ENCODE results near the gene DCLRE1B. TPM values are rescaled to one million over a fixed set of nuclear protein-coding genes. Genes with fewer than 3 reads are reported as not detected.

DCLRE1B gene
- total and polyA plus RNA-seq, 5 donors from 2014 or later: 2.2 to 7.0 (median 5.7) TPM

DNA sequence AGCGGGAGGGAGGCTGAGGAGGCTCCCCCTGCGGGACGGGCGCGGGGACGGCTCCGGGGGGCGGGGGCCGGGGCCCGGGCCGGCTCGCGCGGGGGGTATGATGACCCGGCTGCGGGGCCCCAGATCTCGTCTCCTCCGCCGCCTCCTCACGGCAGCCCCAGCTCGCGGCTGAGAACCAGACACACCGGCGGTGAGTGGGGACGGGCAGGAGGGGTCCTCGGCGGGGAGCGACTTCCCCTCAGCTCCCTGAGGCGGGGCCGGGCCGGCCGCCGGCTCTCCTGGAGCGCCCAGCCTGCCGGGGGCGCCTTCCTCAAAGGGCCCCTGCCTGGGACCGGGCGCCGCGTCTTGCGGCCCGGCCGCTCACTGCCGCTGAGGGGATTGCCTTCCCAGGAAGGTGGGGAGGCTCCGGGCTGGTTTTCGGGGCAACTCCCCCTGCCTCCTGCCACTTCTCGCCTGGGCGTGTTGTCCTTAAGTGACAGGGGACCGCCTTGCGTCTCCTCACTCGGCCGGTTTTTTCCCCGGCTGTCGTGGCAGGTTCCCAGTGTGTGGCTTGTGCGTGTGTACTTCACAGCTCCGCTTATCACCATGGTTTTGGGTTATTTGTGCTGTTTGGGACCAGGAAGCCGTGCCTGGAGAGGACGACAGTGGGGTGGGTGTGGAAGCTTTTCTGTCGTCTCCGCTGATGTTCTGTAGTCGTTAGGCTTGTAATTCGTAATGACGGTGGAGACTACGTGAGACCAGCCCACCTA, 24.8 kb downstream of the DCLRE1B start:
- ATAC-seq (ENCODE audit: low read depth in 2 of 2): peak; percentile 26 to 33

DNA sequence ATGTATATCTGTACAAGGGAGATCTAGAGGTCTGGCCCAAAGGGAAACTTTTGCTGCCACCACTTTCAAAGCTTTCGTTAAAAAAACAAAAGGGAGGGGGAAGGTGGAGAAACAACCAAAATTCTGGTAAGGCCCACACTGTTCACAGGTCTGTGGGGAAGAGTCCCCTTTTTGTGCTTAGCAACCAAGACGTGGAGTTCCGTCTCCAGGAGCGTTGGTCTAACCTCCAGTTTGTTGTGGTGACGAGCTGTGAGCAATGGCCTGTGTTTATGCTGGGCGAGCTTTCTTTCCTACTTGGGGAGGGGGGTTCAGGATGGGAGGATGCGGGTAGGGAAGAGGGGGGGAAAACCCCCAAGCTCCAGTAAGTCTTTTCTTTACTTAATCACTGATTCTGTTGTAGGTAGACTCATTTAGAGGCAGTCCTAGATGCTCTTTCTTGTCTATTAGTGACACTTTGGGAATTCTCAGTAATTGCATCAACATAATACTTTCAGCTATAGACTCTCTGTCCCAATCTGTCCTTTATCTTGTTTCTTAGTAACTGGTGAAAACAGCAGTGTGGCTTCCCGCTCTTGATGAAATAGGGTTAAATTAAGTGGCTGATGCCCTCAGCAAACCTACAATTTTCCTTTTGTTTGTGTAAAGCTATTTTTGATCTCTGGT, 25.5 kb downstream of the DCLRE1B start:
- Histone ChIP-seq H3K27ac (ENCODE audit: insufficient read depth, low read length, poor library complexity, severe bottlenecking) (peak overlapping the region; percentile 98), H3K4me1 (ENCODE audit: control insufficient read depth, insufficient read depth, low read length, poor library complexity, severe bottlenecking) (peaks cover 53% of the 10 kb centered on the region), H3K4me3 (ENCODE audit: low read depth, low read length) (peak overlapping the region; percentile 95), H3K27me3 (ENCODE audit: control insufficient read depth, insufficient read depth, low read length) (no peaks in the 10 kb centered on the region), H3K9me3 (ENCODE audit: control insufficient read depth in 2 of 2, low read length in 2 of 2) (no peaks in the 10 kb centered on the region), H3K36me3 (ENCODE audit: control insufficient read depth, insufficient read depth, low read length) (no peaks in the 10 kb centered on the region)
- peak overlapping the region; percentile 94 to 99 (median 98) for H3K27ac Mint-ChIP-seq
- DNase-seq (peak; percentile 49 to 69 (median 66)), ATAC-seq (ENCODE audit: low read depth in 2 of 2) (peak; percentile 8 to 35)
- H3K36me3 Mint-ChIP-seq: peaks cover 17% of the 10 kb centered on the region
- no peaks in the 10 kb centered on the region for H3K27me3 Mint-ChIP-seq
- peaks cover 0 to 2% (median 0%) of the 10 kb centered on the region in 7 donors for H3K9me3 Mint-ChIP-seq
- H3K4me1 Mint-ChIP-seq: peaks cover 46 to 67% (median 57%) of the 10 kb centered on the region in 4 donors
- peak overlapping the region; percentile 96 to 99 (median 98) for H3K4me3 Mint-ChIP-seq

More for the DNA sequence above, 24.8 kb downstream of the DCLRE1B start:
- peak; percentile 59 to 75 (median 69) for DNase-seq
- peak overlapping the region; percentile 95 for H3K4me3 ChIP-seq (ENCODE audit: low read depth, low read length)
- H3K4me1 ChIP-seq (ENCODE audit: control insufficient read depth, insufficient read depth, low read length, poor library complexity, severe bottlenecking): peaks cover 52% of the 10 kb centered on the region
- peaks cover 17% of the 10 kb centered on the region for H3K36me3 Mint-ChIP-seq
- peak overlapping the region; percentile 96 to 99 (median 98) for H3K4me3 Mint-ChIP-seq
- H3K27ac Mint-ChIP-seq: peak overlapping the region; percentile 94 to 100 (median 98)
- no peaks in the 10 kb centered on the region for H3K27me3 ChIP-seq (ENCODE audit: control insufficient read depth, insufficient read depth, low read length)
- H3K4me1 Mint-ChIP-seq: peaks cover 42 to 60% (median 52%) of the 10 kb centered on the region in 4 donors
- no peaks in the 10 kb centered on the region for H3K9me3 ChIP-seq (ENCODE audit: control insufficient read depth in 2 of 2, low read length in 2 of 2)
- H3K27me3 Mint-ChIP-seq: no peaks in the 10 kb centered on the region
- H3K27ac ChIP-seq (ENCODE audit: insufficient read depth, low read length, poor library complexity, severe bottlenecking): peak overlapping the region; percentile 98
- H3K36me3 ChIP-seq (ENCODE audit: control insufficient read depth, insufficient read depth, low read length): no peaks in the 10 kb centered on the region
- no peaks in the 10 kb centered on the region for H3K9me3 Mint-ChIP-seq

DNA sequence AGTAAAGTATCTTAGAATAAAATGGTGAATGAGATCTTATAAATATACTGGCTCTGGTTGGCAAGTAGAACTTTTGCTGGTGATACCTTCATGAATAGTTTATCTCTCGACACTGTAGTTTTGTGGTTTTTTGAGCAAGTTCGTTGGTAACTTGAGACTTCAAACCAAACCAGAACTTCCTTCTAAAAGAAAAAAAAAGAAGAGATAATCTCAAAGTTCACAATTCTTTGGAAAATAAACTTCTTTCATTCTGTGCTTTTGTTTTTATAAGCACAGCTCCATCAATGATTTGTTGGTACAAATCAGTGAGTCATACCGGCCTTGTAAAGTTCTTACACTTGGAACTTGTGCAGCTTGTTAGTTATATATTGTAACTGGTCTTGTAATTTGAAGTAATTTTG, 26.3 kb downstream of the DCLRE1B start:
- DNase-seq: peak in 2 of 3 donors; percentile 52 to 58
- H3K4me1 Mint-ChIP-seq: peaks cover 51 to 74% (median 63%) of the 10 kb centered on the region in 4 donors
- H3K4me3 Mint-ChIP-seq: peak overlapping the region; percentile 96 to 99 (median 98)
- no peaks in the 10 kb centered on the region for H3K36me3 ChIP-seq (ENCODE audit: control insufficient read depth, insufficient read depth, low read length)
- H3K27me3 Mint-ChIP-seq: no peaks in the 10 kb centered on the region
- no peaks in the 10 kb centered on the region for H3K9me3 ChIP-seq (ENCODE audit: control insufficient read depth in 2 of 2, low read length in 2 of 2)
- H3K27ac Mint-ChIP-seq: peak overlapping the region; percentile 94 to 99 (median 98)
- peak overlapping the region; percentile 98 for H3K27ac ChIP-seq (ENCODE audit: insufficient read depth, low read length, poor library complexity, severe bottlenecking)
- no peak for ATAC-seq (ENCODE audit: low read depth in 2 of 2)
- peaks cover 0 to 2% (median 0%) of the 10 kb centered on the region in 7 donors for H3K9me3 Mint-ChIP-seq
- no peaks in the 10 kb centered on the region for H3K27me3 ChIP-seq (ENCODE audit: control insufficient read depth, insufficient read depth, low read length)
- peak overlapping the region; percentile 95 for H3K4me3 ChIP-seq (ENCODE audit: low read depth, low read length)
- peaks cover 60% of the 10 kb centered on the region for H3K4me1 ChIP-seq (ENCODE audit: control insufficient read depth, insufficient read depth, low read length, poor library complexity, severe bottlenecking)
- peaks cover 17% of the 10 kb centered on the region for H3K36me3 Mint-ChIP-seq

DNA sequence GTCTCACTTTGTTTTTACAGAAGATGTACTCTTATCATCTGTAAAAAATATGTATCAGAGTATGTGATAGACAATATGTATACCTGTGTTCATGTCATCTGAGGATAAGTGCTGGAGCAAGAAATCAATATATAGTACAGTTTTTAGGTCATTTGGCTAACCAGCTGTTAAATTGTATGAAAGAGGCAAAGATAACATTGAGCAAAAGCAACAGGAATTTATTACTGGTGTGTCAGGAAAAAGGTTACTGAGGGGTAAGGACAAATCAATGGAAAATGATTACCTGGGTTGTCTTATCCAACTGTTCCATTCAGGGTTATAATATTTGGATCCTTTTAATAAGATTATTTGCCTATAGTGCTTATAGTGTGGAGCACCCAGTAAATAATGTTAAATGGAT, 28.9 kb downstream of the DCLRE1B start:
- no peak for ATAC-seq (ENCODE audit: low read depth in 2 of 2)
- H3K36me3 ChIP-seq (ENCODE audit: control insufficient read depth, insufficient read depth, low read length): no peaks in the 10 kb centered on the region
- H3K36me3 Mint-ChIP-seq: peaks cover 17% of the 10 kb centered on the region
- H3K27ac ChIP-seq (ENCODE audit: insufficient read depth, low read length, poor library complexity, severe bottlenecking): no peak overlapping the region
- H3K4me3 ChIP-seq (ENCODE audit: low read depth, low read length): peak overlapping the region; percentile 95
- peak overlapping the region; percentile 84 to 99 (median 97) for H3K27ac Mint-ChIP-seq
- DNase-seq: no peak
- H3K9me3 Mint-ChIP-seq: peaks cover 0 to 2% (median 0%) of the 10 kb centered on the region in 7 donors
- H3K9me3 ChIP-seq (ENCODE audit: control insufficient read depth in 2 of 2, low read length in 2 of 2): no peaks in the 10 kb centered on the region
- peaks cover 49 to 86% (median 65%) of the 10 kb centered on the region in 4 donors for H3K4me1 Mint-ChIP-seq
- H3K4me3 Mint-ChIP-seq: peak overlapping the region; percentile 49 to 98 (median 92)
- H3K27me3 ChIP-seq (ENCODE audit: control insufficient read depth, insufficient read depth, low read length): no peaks in the 10 kb centered on the region
- peaks cover 75% of the 10 kb centered on the region for H3K4me1 ChIP-seq (ENCODE audit: control insufficient read depth, insufficient read depth, low read length, poor library complexity, severe bottlenecking)
- no peaks in the 10 kb centered on the region for H3K27me3 Mint-ChIP-seq

DNA sequence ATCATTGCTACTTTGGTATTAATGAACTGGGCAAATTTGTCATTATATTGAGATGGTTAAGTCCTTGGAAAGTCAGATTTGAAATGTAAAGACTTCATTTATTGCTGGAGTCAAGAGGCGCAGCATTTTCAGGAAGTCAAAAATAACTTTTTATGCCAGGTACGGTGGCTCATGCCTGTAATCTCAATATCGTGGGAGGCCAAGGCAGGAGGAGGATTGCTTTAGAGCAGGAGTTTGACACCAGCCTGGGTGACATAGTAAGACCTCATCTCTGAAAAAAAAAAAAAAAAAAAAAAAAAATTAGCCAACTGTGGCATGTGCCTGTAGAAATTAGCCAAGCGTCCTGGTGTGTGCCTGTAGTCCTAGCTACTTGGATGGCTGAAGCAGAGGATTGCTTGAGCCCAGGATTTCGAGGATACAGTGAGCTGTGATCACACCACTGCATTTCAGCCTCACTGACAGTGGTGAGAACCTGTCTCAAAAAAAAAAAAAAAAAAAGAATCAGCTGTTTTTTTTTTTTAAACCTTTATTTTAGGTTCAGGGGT, 29.5 kb downstream of the DCLRE1B start:
- Mint-ChIP-seq H3K9me3 (peaks cover 0 to 2% (median 0%) of the 10 kb centered on the region in 7 donors), H3K27me3 (no peaks in the 10 kb centered on the region), H3K4me1 (peaks cover 54 to 91% (median 69%) of the 10 kb centered on the region in 4 donors), H3K27ac (peak overlapping the region; percentile 5 to 99 (median 84)), H3K36me3 (peaks cover 17% of the 10 kb centered on the region), H3K4me3 (peak overlapping the region; percentile 49 to 98 (median 92))
- Histone ChIP-seq H3K4me1 (ENCODE audit: control insufficient read depth, insufficient read depth, low read length, poor library complexity, severe bottlenecking) (peaks cover 80% of the 10 kb centered on the region), H3K27me3 (ENCODE audit: control insufficient read depth, insufficient read depth, low read length) (no peaks in the 10 kb centered on the region), H3K36me3 (ENCODE audit: control insufficient read depth, insufficient read depth, low read length) (no peaks in the 10 kb centered on the region), H3K4me3 (ENCODE audit: low read depth, low read length) (peak overlapping the region; percentile 95), H3K27ac (ENCODE audit: insufficient read depth, low read length, poor library complexity, severe bottlenecking) (peak overlapping the region; percentile 52), H3K9me3 (ENCODE audit: control insufficient read depth in 2 of 2, low read length in 2 of 2) (no peaks in the 10 kb centered on the region)
- DNase-seq: no peak
- no peak for ATAC-seq (ENCODE audit: low read depth in 2 of 2)

DNA sequence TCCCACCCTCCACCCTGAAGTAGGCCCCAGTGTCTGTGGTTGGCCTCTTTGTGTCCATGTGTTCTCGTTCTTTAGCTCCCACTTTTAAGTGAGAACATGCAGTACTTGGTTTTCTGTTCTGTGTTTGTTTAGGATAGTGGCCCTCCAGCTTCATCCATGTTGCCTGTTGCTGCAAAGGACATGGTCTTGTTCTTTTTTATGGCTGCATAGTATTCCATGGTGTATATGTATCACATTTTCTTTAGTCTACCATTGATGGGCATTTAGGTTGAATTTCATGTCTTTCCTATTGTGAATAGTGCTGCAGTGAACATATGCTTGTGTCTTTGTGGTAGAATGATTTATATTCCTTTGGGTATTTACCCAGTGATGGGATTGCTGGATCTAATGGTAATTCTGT, 30.1 kb downstream of the DCLRE1B start:
- Mint-ChIP-seq H3K36me3 (peaks cover 17% of the 10 kb centered on the region), H3K27me3 (no peaks in the 10 kb centered on the region), H3K9me3 (peaks cover 0 to 2% (median 0%) of the 10 kb centered on the region in 7 donors), H3K27ac (peak overlapping the region in 1 of 3 donors; percentile 30), H3K4me3 (peak overlapping the region in 3 of 4 donors; percentile 20 to 59 (median 30)), H3K4me1 (peaks cover 59 to 95% (median 73%) of the 10 kb centered on the region in 4 donors)
- ATAC-seq (ENCODE audit: low read depth in 2 of 2) (no peak), DNase-seq (no peak)
- H3K27ac ChIP-seq (ENCODE audit: insufficient read depth, low read length, poor library complexity, severe bottlenecking): no peak overlapping the region
- no peaks in the 10 kb centered on the region for H3K36me3 ChIP-seq (ENCODE audit: control insufficient read depth, insufficient read depth, low read length)
- H3K4me3 ChIP-seq (ENCODE audit: low read depth, low read length): peak overlapping the region; percentile 12
- peaks cover 86% of the 10 kb centered on the region for H3K4me1 ChIP-seq (ENCODE audit: control insufficient read depth, insufficient read depth, low read length, poor library complexity, severe bottlenecking)
- H3K9me3 ChIP-seq (ENCODE audit: control insufficient read depth in 2 of 2, low read length in 2 of 2): no peaks in the 10 kb centered on the region
- H3K27me3 ChIP-seq (ENCODE audit: control insufficient read depth, insufficient read depth, low read length): no peaks in the 10 kb centered on the region

GRCh38 chr1:113935970-113936369, 30.8 kb downstream of the DCLRE1B start:
- Mint-ChIP-seq H3K9me3 (peaks cover 0 to 2% (median 0%) of the 10 kb centered on the region in 7 donors), H3K27ac (peak overlapping the region in 2 of 3 donors; percentile 30 to 77), H3K4me3 (peak overlapping the region in 3 of 4 donors; percentile 30 to 59 (median 41)), H3K27me3 (no peaks in the 10 kb centered on the region), H3K4me1 (peaks cover 63 to 95% (median 74%) of the 10 kb centered on the region in 4 donors), H3K36me3 (peaks cover 25% of the 10 kb centered on the region)
- H3K36me3 ChIP-seq (ENCODE audit: control insufficient read depth, insufficient read depth, low read length): peaks cover 7% of the 10 kb centered on the region
- no peak for ATAC-seq (ENCODE audit: low read depth in 2 of 2)
- no peak for DNase-seq
- H3K4me3 ChIP-seq (ENCODE audit: low read depth, low read length): peak overlapping the region; percentile 12
- H3K27ac ChIP-seq (ENCODE audit: insufficient read depth, low read length, poor library complexity, severe bottlenecking): no peak overlapping the region
- no peaks in the 10 kb centered on the region for H3K9me3 ChIP-seq (ENCODE audit: control insufficient read depth in 2 of 2, low read length in 2 of 2)
- H3K27me3 ChIP-seq (ENCODE audit: control insufficient read depth, insufficient read depth, low read length): no peaks in the 10 kb centered on the region
- peaks cover 87% of the 10 kb centered on the region for H3K4me1 ChIP-seq (ENCODE audit: control insufficient read depth, insufficient read depth, low read length, poor library complexity, severe bottlenecking)
